Neural cell (in vitro differentiated cells): Measurements from ENCODE around the gene GRIFIN.

ENCODE experiments used
- CTCF ChIP-seq: fragments of 450-650 bp; IDR thresholded peaks from 2 replicates; pipeline ENCODE4 v1.5.1; 2014; ENCODE audit warnings: antibody characterized with exemption, mild to moderate bottlenecking, moderate library complexity; ENCODE audit not compliant: poor library complexity, severe bottlenecking
- EP300 ChIP-seq: fragments of 450-650 bp; conservative IDR thresholded peaks from 2 replicates; pipeline ENCODE4 v1.6.1; 2014; ENCODE audit warnings: antibody characterized with exemption, mild to moderate bottlenecking, moderate library complexity; ENCODE audit not compliant: poor library complexity, severe bottlenecking
- EZH2 ChIP-seq: fragments of 200-600, 300-800 bp; shearing (Covaris generic), sonication (generic); IDR thresholded peaks from 2 replicates; pipeline ENCODE4 v1.6.1; 2014; ENCODE audit warnings: antibody characterized with exemption, low read length, borderline replicate concordance, mild to moderate bottlenecking; ENCODE audit not compliant: insufficient read depth, poor library complexity, severe bottlenecking
- MXI1 ChIP-seq: fragments of 450-650 bp; conservative IDR thresholded peaks from 2 replicates; pipeline ENCODE4 v1.6.1; 2014; ENCODE audit warnings: antibody characterized with exemption, mild to moderate bottlenecking; ENCODE audit not compliant: poor library complexity, severe bottlenecking
- POLR2AphosphoS5 ChIP-seq: IDR thresholded peaks from 2 replicates; pipeline ENCODE4 v1.6.1; 2012
- REST ChIP-seq: IDR thresholded peaks from 2 replicates; pipeline ENCODE4 v1.6.1; 2012; ENCODE audit warnings: borderline replicate concordance
- TAF1 ChIP-seq: IDR thresholded peaks from 2 replicates; pipeline ENCODE4 v1.6.1; 2012; ENCODE audit warnings: low read depth

- TF ChIP-seq CTCF (no peak), MXI1 (no peak), EP300 (no peak), REST (no peak), EZH2 (no peak), POLR2AphosphoS5 (no peak), TAF1 (no peak)
Measured at GRCh38 chr7:2462731-2463130, 13.5 kb downstream of the GRIFIN start.
